ENCODE measurements around the gene LYSMD4. TPM values are rescaled to one million over a fixed set of nuclear protein-coding genes. Genes with fewer than 3 reads are reported as not detected.

Gene LYSMD4
- total RNA-seq, 6 donors from 2014 or later, result 7.6 to 16.4 (median 12.5) TPM

DNA sequence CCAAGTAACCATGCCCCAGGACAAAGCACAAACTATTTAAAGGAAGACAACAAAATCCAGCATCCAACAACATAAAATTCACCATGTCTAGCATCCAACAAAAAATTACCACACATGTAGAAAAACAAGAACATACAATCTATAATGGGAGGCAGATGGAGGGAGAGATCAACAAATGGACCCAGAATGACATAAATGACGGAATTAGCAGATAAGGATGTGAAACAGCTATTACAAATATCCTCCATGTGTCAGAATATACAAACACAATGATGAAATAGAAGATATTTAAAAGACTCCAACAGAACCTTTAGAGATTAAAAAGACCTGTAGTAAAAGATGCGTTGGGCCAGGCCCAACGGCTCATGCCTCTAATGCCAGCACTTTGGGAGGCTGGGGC, 10.8 kb downstream of the LYSMD4 start:
- Histone ChIP-seq H3K27ac (no peak overlapping the region), H3K4me1 (peaks cover 8 to 21% (median 16%) of the 10 kb centered on the region in 4 donors), H3K36me3 (peaks cover 0 to 13% (median 0%) of the 10 kb centered on the region in 4 donors), H3K9me3 (no peaks in the 10 kb centered on the region), H3K4me3 (no peak overlapping the region), H3K27me3 (no peaks in the 10 kb centered on the region)
- DNase-seq (no peak), ATAC-seq (ENCODE audit: low FRiP score in 2 of 2) (no peak)
- 87 to 92% methylated on average over 3 of the region's 3 CpGs for WGBS, 2 donors
- no peak for TF ChIP-seq POLR2AphosphoS5 (IDR thresholded peaks at IDR 0.05)
- TF ChIP-seq, protein P1, sequence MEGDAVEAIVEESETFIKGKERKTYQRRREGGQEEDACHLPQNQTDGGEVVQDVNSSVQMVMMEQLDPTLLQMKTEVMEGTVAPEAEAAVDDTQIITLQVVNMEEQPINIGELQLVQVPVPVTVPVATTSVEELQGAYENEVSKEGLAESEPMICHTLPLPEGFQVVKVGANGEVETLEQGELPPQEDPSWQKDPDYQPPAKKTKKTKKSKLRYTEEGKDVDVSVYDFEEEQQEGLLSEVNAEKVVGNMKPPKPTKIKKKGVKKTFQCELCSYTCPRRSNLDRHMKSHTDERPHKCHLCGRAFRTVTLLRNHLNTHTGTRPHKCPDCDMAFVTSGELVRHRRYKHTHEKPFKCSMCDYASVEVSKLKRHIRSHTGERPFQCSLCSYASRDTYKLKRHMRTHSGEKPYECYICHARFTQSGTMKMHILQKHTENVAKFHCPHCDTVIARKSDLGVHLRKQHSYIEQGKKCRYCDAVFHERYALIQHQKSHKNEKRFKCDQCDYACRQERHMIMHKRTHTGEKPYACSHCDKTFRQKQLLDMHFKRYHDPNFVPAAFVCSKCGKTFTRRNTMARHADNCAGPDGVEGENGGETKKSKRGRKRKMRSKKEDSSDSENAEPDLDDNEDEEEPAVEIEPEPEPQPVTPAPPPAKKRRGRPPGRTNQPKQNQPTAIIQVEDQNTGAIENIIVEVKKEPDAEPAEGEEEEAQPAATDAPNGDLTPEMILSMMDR (IDR thresholded peaks at IDR 0.05), result no peak
- no peak for TF ChIP-seq POLR2A (IDR thresholded peaks at IDR 0.05)
- TF ChIP-seq EP300 (IDR thresholded peaks at IDR 0.05), result no peak

DNA sequence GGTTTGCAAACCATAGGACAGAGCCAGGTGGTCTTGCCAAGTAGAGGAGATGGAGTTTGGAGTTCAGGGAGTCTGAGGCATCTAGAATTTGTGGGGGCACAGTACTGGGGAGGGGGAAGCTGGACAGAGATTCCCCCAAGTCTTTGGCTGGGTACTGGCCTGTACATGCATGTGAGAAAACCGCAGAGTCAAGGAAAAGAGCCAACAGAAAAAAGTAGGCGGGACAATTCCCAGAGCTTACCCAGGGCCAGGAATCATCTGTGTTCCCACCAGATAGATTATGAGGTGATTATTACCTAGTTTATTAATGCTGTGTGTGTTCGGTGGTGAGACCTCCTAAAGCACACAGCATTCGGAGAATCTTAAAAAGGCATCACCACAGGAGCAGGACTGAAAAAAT, 11.3 kb downstream of the LYSMD4 start:
- no peak for DNase-seq
- ATAC-seq (ENCODE audit: low FRiP score in 2 of 2), result no peak
- peaks cover 0 to 17% (median 0%) of the 10 kb centered on the region in 4 donors for H3K36me3 ChIP-seq

DNA sequence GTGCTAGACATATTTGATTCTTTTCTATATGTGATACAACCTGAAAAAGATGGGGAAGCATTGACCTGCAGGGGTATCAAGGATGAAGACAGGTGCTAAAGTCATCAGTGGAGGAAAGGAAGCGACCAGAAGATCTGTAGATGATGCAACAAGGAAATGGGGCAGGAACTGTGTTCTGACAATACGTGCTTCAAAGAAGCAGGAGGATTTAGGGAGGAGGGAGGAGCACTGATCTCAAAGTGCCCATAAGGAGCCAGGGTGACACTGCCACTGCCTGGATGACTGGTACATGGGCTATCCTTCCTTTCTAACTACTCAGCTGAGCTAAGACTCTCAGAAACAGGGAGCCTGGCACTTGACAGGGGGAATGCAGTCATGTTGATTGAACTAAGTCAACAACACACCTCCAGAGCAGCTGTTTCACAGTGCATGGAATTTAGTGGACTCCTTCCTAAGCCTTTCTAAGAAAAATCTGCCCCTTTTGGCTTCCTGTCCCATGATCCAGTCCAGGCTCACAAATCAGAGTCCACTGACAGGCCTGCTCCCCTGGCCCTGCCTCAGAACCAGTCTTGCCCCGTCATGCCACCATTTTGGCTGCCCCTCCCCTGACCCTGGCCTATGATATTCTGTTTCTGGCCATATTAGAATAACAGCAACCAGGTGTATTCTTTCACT, 12.0 kb downstream of the LYSMD4 start:
- no peaks in the 10 kb centered on the region for H3K9me3 ChIP-seq
- ATAC-seq (ENCODE audit: low FRiP score in 2 of 2) (peak in 1 of 2 donors; percentile 82), DNase-seq (peak in 1 of 2 donors; percentile 54)
- H3K27ac ChIP-seq, result no peak overlapping the region
- H3K36me3 ChIP-seq, result peaks cover 0 to 24% (median 0%) of the 10 kb centered on the region in 4 donors
- WGBS, 2 donors, result 41 to 60% methylated on average over 3 of the region's 3 CpGs
- H3K4me1 ChIP-seq, result peaks cover 13 to 27% (median 20%) of the 10 kb centered on the region in 4 donors
- no peaks in the 10 kb centered on the region for H3K27me3 ChIP-seq
- H3K4me3 ChIP-seq, result no peak overlapping the region
- TF ChIP-seq, protein P1 (IDR thresholded peaks at IDR 0.05), result no peak
- TF ChIP-seq EP300 (IDR thresholded peaks at IDR 0.05) (no peak), POLR2A (IDR thresholded peaks at IDR 0.05) (no peak), POLR2AphosphoS5 (IDR thresholded peaks at IDR 0.05) (no peak)

More for the DNA sequence above, 11.3 kb downstream of the LYSMD4 start:
- WGBS, 2 donors, result 81 to 87% methylated on average over 4 of the region's 4 CpGs
- Histone ChIP-seq H3K9me3 (no peaks in the 10 kb centered on the region), H3K27ac (no peak overlapping the region), H3K4me3 (no peak overlapping the region), H3K4me1 (peaks cover 11 to 22% (median 18%) of the 10 kb centered on the region in 4 donors), H3K27me3 (no peaks in the 10 kb centered on the region)
- TF ChIP-seq, protein P1 (IDR thresholded peaks at IDR 0.05), result no peak
- TF ChIP-seq EP300 (IDR thresholded peaks at IDR 0.05), result no peak

DNA sequence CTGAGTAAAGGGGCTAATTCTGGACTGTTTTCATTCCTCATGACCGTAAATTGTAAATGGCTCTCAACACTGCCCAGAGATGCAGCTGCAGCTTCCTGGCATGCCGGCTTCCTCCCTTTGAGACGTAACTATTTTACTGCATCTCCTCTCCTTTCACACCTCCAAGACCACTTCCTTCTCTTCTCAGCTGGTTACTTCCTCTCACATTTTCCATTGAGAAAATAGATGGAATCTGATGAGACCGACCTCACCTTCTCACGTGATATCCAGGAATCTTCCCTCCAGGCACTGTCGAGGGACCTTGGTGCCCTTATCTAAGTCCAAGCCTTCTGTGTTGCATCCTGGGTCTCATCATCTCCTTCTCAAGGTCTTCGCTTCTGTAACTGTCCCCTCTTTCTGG, 12.7 kb downstream of the LYSMD4 start:
- no peak overlapping the region for H3K27ac ChIP-seq
- 70 to 80% methylated on average over 7 of the region's 7 CpGs for WGBS, 2 donors
- H3K9me3 ChIP-seq, result no peaks in the 10 kb centered on the region
- no peaks in the 10 kb centered on the region for H3K27me3 ChIP-seq
- H3K36me3 ChIP-seq, result peaks cover 0 to 29% (median 4%) of the 10 kb centered on the region in 4 donors
- no peak for DNase-seq
- H3K4me3 ChIP-seq, result no peak overlapping the region
- TF ChIP-seq, protein P1 (IDR thresholded peaks at IDR 0.05), result no peak
- peaks cover 13 to 27% (median 20%) of the 10 kb centered on the region in 4 donors for H3K4me1 ChIP-seq
- no peak for ATAC-seq (ENCODE audit: low FRiP score in 2 of 2)

DNA sequence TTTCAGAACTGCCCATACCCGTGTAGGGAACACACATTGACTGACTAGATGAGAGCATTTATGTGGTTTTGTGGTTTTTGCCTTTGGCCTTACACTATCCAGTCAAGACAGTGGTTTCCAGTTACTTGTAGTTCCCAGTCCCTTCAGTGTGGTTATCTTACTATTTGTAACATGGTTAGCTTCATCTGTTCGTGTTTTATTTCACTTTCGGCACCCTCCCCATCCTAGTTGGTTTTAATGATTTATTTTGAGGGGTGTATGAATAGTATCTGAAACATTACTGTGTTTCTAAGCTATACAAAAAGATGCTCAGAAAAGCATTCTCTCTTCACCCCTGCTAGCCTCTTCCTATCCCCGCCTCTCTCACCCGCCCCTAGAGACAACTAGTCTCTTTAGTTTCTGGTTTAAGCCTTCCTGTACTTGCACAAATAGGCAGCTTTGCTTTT, 14.1 kb downstream of the LYSMD4 start:
- no peak for DNase-seq
- no peak overlapping the region for H3K4me3 ChIP-seq
- no peaks in the 10 kb centered on the region for H3K27me3 ChIP-seq
- H3K27ac ChIP-seq, result no peak overlapping the region
- no peaks in the 10 kb centered on the region for H3K9me3 ChIP-seq
- TF ChIP-seq POLR2A (IDR thresholded peaks at IDR 0.05) (no peak), POLR2AphosphoS5 (IDR thresholded peaks at IDR 0.05) (no peak), EP300 (IDR thresholded peaks at IDR 0.05) (no peak)
- TF ChIP-seq, protein P1 (IDR thresholded peaks at IDR 0.05), result no peak
- H3K36me3 ChIP-seq, result peaks cover 0 to 41% (median 6%) of the 10 kb centered on the region in 4 donors
- H3K4me1 ChIP-seq, result peaks cover 13 to 27% (median 20%) of the 10 kb centered on the region in 4 donors
- 80 to 82% methylated on average over 5 of the region's 5 CpGs for WGBS, 2 donors
- ATAC-seq (ENCODE audit: low FRiP score in 2 of 2), result peak in 1 of 2 donors; percentile 31

All from upper lobe of left lung (tissue), 6 donors.